ENCODE data around the gene CLEC12A.
"Not testable (repeated sequence)": the region's sequence is repeated elsewhere in the genome, so short reads cannot be mapped to it uniquely, and the experiment has no call there.

The CLEC12A gene

GRCh38 chr12:9973949-9974348 is 2.7 kb downstream of the CLEC12A start:
- no peak for DNase-seq

GRCh38 chr12:9974731-9975130 is 3.5 kb downstream of the CLEC12A start:
- not testable (repeated sequence) for DNase-seq

GRCh38 chr12:9975614-9976013 is 4.4 kb downstream of the CLEC12A start:
- no peak for DNase-seq

GRCh38 chr12:9976626-9977025 is 5.4 kb downstream of the CLEC12A start:
- not testable (repeated sequence) for DNase-seq

- DNase-seq: no peak
Measured at GRCh38 chr12:9977916-9978315, 6.7 kb downstream of the CLEC12A start.

GRCh38 chr12:9980126-9980525 is 8.9 kb downstream of the CLEC12A start:
- no peak for DNase-seq

- DNase-seq: no peak
Measured at GRCh38 chr12:9991876-9992275, 20.7 kb downstream of the CLEC12A start.

GRCh38 chr12:9992296-9992695 is 21.1 kb downstream of the CLEC12A start:
- no peak for DNase-seq

GRCh38 chr12:9999016-9999415 is 27.8 kb downstream of the CLEC12A start, which contains the start of gene CLEC1B:
Gene CLEC1B (minus strand): TSS chr12:9999121. CDS start chr12:9999100, 21 bp downstream.
- DNase-seq: no peak

GRCh38 chr12:10001171-10001776 is 30.1 kb downstream of the CLEC12A start:
- DNase-seq: no peak

GRCh38 chr12:10012630-10013330 is 41.6 kb downstream of the CLEC12A start:
- DNase-seq: no peak

GRCh38 chr12:10015450-10015849 is 44.2 kb downstream of the CLEC12A start:
- DNase-seq: no peak

GRCh38 chr12:10016881-10017280 is 45.7 kb downstream of the CLEC12A start:
- DNase-seq: no peak

GRCh38 chr12:10018386-10018785 is 47.2 kb downstream of the CLEC12A start:
- no peak for DNase-seq

GRCh38 chr12:10021342-10021741 is 50.1 kb downstream of the CLEC12A start:
- no peak for DNase-seq

GRCh38 chr12:10025236-10025635 is 54.0 kb downstream of the CLEC12A start:
- DNase-seq: no peak

GRCh38 chr12:10026666-10027065 is 55.5 kb downstream of the CLEC12A start:
- not testable (repeated sequence) for DNase-seq

- DNase-seq: no peak
Measured at GRCh38 chr12:10027311-10027710, 56.1 kb downstream of the CLEC12A start.

GRCh38 chr12:10027721-10028120 is 56.5 kb downstream of the CLEC12A start:
- no peak for DNase-seq

GRCh38 chr12:10030446-10030845 is 59.2 kb downstream of the CLEC12A start, which contains the start of gene CLEC9A:
Gene CLEC9A (plus strand): TSS chr12:10030682. CDS start chr12:10052688, 22,006 bp downstream.
- DNase-seq: no peak

GRCh38 chr12:10031321-10031720 is 60.1 kb downstream of the CLEC12A start:
- DNase-seq: no peak

- DNase-seq: no peak
Measured at GRCh38 chr12:10031771-10032175, 60.6 kb downstream of the CLEC12A start.

- DNase-seq: no peak
Measured at GRCh38 chr12:10033783-10034545, 62.8 kb downstream of the CLEC12A start.
